Measurements from ENCODE around the gene TNFRSF11A. TPM values are rescaled to one million over a fixed set of nuclear protein-coding genes. Genes with fewer than 3 reads are reported as not detected.

The TNFRSF11A gene
- total RNA-seq, 2 donors from 2014 or later, result 5.4 to 13.7 TPM

DNA sequence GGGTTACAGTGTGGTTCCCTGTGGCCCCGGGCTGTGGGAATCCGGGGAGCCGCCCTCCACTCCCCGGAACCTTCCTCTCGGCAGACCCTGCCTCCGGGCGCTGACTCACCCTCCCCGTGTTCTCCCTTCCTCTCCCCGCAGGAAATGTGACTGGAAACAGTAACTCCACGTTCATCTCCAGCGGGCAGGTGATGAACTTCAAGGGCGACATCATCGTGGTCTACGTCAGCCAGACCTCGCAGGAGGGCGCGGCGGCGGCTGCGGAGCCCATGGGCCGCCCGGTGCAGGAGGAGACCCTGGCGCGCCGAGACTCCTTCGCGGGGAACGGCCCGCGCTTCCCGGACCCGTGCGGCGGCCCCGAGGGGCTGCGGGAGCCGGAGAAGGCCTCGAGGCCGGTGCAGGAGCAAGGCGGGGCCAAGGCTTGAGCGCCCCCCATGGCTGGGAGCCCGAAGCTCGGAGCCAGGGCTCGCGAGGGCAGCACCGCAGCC lies 59.5 kb downstream of the TNFRSF11A start:
- H3K27ac Mint-ChIP-seq, result no peak overlapping the region
- peak in 1 of 2 donors; percentile 37 for ATAC-seq (replicated peaks in 1 of 2)
- H3K36me3 Mint-ChIP-seq (ENCODE audit: insufficient read depth in 2 of 2), result peaks cover 0 to 3% of the 10 kb centered on the region in 2 donors
- no peak overlapping the region for H3K4me3 Mint-ChIP-seq
- peaks cover 3 to 5% of the 10 kb centered on the region in 2 donors for H3K9me3 Mint-ChIP-seq
- DNase-seq, result no peak
- H3K27me3 Mint-ChIP-seq (ENCODE audit: low read depth), result no peaks in the 10 kb centered on the region
- H3K4me1 Mint-ChIP-seq (ENCODE audit: low read depth), result no peaks in the 10 kb centered on the region

DNA sequence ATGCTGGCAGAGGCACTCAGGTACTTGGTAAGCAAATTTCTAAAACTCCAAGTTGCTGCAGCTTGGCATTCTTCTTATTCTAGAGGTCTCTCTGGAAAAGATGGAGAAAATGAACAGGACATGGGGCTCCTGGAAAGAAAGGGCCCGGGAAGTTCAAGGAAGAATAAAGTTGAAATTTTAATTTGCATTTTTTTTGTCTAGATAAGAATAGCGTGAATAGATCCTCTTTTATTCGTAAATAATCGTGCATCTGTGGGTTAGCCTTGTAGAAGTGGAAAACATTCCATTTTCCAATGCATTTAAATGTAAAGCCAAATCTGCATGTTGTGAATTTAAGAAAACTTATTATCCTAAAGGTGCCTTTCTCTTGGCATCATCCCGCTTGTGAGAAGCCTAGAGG lies 61.0 kb downstream of the TNFRSF11A start:
- Mint-ChIP-seq H3K4me3 (no peak overlapping the region), H3K36me3 (ENCODE audit: insufficient read depth in 2 of 2) (peaks cover 0 to 3% of the 10 kb centered on the region in 2 donors), H3K27me3 (ENCODE audit: low read depth) (peaks cover 5% of the 10 kb centered on the region), H3K9me3 (peaks cover 3 to 5% of the 10 kb centered on the region in 2 donors), H3K4me1 (ENCODE audit: low read depth) (no peaks in the 10 kb centered on the region), H3K27ac (no peak overlapping the region)
- ATAC-seq (replicated peaks in 1 of 2), result no peak
- no peak for DNase-seq

- Mint-ChIP-seq H3K27ac (no peak overlapping the region), H3K4me3 (no peak overlapping the region), H3K9me3 (peaks cover 3 to 5% of the 10 kb centered on the region in 2 donors), H3K27me3 (ENCODE audit: low read depth) (peaks cover 6% of the 10 kb centered on the region), H3K4me1 (ENCODE audit: low read depth) (no peaks in the 10 kb centered on the region), H3K36me3 (ENCODE audit: insufficient read depth in 2 of 2) (peaks cover 0 to 3% of the 10 kb centered on the region in 2 donors)
- DNase-seq (no peak), ATAC-seq (replicated peaks in 1 of 2) (no peak)
These were observed 61.5 kb downstream of the TNFRSF11A start for GRCh38 chr18:62386601-62387000.

DNA sequence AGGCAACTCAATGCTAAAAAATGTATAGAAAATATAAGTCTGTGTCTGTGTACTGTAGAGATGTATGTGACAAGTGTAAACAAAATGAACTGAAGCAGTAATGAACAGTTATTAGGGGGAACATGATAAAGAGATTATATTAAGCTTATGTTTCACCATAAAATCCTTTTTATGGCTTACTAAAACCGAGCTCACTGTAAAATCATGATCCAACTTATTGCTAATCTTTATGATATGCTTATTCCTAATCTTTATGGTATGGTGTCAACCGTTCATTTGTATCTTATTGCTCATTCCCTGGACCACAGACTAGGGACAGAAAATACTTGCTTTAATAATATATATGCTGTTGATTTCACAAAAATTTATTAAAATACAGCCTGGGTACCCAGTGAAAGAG lies 62.1 kb downstream of the TNFRSF11A start:
- peaks cover 0 to 3% of the 10 kb centered on the region in 2 donors for H3K36me3 Mint-ChIP-seq (ENCODE audit: insufficient read depth in 2 of 2)
- H3K27me3 Mint-ChIP-seq (ENCODE audit: low read depth), result peaks cover 6% of the 10 kb centered on the region

DNA sequence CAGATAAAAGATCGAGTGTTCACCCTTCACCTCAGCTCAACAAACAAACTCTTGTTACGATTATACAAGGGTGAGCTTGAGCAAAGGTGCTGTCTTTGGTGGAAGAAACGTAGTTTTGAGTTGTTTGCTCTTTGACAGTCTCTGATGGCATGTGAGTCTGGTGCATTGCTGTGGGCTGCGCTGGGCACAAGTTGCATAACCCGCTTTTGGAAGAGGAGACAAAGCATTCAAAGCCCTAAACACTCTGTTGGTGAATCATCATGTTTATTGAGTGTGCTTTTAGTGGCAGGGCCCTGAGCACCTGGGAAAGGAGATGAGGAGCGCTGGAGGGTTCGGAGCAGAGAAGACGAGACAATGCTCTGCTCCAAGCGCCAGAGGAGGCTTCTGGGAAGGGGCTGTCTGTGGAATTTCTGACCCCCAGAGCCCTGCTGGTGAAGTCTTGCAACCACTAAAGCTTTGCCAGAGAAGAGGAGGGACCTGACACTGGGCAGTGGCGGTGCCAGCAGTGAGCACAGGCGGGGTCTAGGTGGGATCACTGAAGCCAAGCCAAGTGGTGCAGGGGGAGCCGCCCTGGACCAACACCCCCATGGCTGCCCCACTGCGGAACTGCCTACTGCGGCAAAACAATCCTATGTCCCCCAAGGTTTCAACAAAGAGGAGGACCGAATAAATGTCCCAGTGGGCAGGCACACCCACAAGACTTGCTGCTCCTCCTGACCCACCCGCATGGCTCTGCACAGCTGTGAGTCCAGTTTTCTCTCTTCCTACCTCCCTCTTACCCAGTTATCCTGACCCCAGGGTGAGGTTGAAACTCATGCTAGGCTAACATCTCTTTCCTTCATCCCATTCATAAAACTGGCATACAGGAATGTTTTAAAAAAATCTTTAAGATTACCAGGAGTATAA lies 64.0 kb downstream of the TNFRSF11A start:
- Mint-ChIP-seq H3K4me1 (ENCODE audit: low read depth) (no peaks in the 10 kb centered on the region), H3K27me3 (ENCODE audit: low read depth) (peaks cover 6% of the 10 kb centered on the region), H3K9me3 (no peaks in the 10 kb centered on the region), H3K36me3 (ENCODE audit: insufficient read depth in 2 of 2) (no peaks in the 10 kb centered on the region), H3K27ac (no peak overlapping the region), H3K4me3 (peak overlapping the region in 1 of 2 donors; percentile 4)
- DNase-seq (no peak), ATAC-seq (replicated peaks in 1 of 2) (no peak)

More for the DNA sequence above, 62.1 kb downstream of the TNFRSF11A start:
- no peak for ATAC-seq (replicated peaks in 1 of 2)
- Mint-ChIP-seq H3K9me3 (peaks cover 3 to 5% of the 10 kb centered on the region in 2 donors), H3K4me3 (no peak overlapping the region), H3K27ac (no peak overlapping the region), H3K4me1 (ENCODE audit: low read depth) (no peaks in the 10 kb centered on the region)
- no peak for DNase-seq

DNA sequence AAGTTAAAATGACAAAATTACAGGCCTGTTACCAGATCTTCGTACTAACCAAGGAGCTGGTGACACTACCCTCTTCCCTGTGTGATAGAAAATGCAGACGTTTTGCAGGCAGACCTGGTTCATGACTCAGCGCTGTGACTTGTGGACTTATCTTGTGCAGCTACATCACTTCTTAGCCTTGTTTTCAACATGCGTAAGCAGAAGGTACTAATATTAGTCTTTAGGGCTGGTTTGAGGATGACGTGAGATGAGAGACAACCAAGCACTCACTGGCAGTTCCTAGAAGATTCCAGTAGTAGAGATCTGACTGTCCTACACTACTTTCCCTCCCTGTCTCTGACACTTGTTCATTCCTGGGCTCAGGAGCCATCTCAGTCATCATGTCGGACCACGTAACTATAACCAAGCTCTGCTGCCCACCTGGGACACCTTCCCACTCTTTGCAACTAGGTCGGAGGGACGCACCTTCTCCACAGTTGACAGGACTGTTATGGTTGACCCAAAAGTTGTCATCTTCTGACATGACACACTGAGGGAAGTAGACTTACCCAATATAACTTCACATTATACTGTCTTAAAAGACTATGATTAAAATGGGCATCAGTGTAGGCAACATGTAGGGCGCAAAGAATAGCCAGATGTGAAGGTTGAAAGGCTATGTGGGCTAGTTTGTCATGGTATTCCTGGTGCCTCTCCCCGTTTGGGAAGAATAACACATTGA lies 64.8 kb downstream of the TNFRSF11A start:
- H3K27ac Mint-ChIP-seq, result no peak overlapping the region
- H3K36me3 Mint-ChIP-seq (ENCODE audit: insufficient read depth in 2 of 2), result no peaks in the 10 kb centered on the region
- DNase-seq (peak in 1 of 2 donors; percentile 16), ATAC-seq (replicated peaks in 1 of 2) (peak; percentile 15 to 87)
- no peaks in the 10 kb centered on the region for H3K9me3 Mint-ChIP-seq
- peaks cover 6% of the 10 kb centered on the region for H3K27me3 Mint-ChIP-seq (ENCODE audit: low read depth)
- H3K4me3 Mint-ChIP-seq, result peak overlapping the region in 1 of 2 donors; percentile 4
- H3K4me1 Mint-ChIP-seq (ENCODE audit: low read depth), result no peaks in the 10 kb centered on the region

DNA sequence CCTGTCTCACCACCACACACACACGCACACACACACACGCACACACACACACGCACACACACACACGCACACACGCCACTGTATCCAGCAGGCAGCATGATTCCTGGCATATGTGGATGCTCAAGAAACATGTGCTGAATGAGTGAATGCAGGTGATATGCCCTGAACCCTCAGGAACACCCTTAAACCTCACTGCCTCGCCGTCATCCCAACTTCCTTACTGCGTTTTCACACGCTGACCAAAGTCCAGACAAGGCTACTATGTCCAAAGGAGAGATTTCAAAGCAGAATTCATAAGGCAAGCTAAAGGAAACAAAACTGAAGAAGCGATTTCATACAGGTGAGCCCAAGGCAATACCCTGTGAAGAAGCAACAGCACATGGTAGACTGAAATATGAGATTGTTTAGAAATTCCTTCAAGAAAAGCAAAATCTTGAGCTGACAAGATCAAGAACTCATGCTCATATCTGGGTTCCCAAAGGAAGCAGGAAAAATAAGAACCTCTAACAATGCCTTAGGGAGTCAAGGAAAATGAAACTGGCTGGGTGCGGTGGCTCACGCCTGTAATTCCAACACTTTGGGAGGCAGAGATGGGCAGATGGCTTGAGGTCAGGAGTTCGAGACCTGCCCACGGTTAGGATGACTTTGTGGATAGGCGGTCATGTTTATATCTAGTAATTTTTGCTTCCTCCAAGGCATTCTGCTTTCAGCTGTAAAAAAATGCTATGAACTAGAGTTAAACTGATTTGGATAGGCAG lies 69.1 kb downstream of the TNFRSF11A start:
- Mint-ChIP-seq H3K27me3 (ENCODE audit: low read depth) (peaks cover 6% of the 10 kb centered on the region), H3K4me3 (no peak overlapping the region), H3K4me1 (ENCODE audit: low read depth) (peaks cover 29% of the 10 kb centered on the region), H3K36me3 (ENCODE audit: insufficient read depth in 2 of 2) (no peaks in the 10 kb centered on the region), H3K9me3 (no peaks in the 10 kb centered on the region), H3K27ac (no peak overlapping the region)
- DNase-seq, result no peak
- no peak for ATAC-seq (replicated peaks in 1 of 2)

- Mint-ChIP-seq H3K27ac (peak overlapping the region; percentile 49), H3K27me3 (ENCODE audit: low read depth) (peaks cover 12% of the 10 kb centered on the region)
- DNase-seq, result peak; percentile 40 to 51
These were observed 71.3 kb downstream of the TNFRSF11A start for GRCh38 chr18:62396381-62396780.

GRCh38 chr18:62396967-62397366 lies 71.9 kb downstream of the TNFRSF11A start:
- Mint-ChIP-seq H3K9me3 (no peaks in the 10 kb centered on the region), H3K27ac (peak overlapping the region; percentile 33)

More at GRCh38 chr18:62396381-62396780, 71.3 kb downstream of the TNFRSF11A start:
- Mint-ChIP-seq H3K9me3 (no peaks in the 10 kb centered on the region), H3K36me3 (ENCODE audit: insufficient read depth in 2 of 2) (no peaks in the 10 kb centered on the region), H3K4me1 (ENCODE audit: low read depth) (peaks cover 39% of the 10 kb centered on the region), H3K4me3 (peak overlapping the region in 1 of 2 donors; percentile 3)
- peak; percentile 93 to 95 for ATAC-seq (replicated peaks in 1 of 2)

DNA sequence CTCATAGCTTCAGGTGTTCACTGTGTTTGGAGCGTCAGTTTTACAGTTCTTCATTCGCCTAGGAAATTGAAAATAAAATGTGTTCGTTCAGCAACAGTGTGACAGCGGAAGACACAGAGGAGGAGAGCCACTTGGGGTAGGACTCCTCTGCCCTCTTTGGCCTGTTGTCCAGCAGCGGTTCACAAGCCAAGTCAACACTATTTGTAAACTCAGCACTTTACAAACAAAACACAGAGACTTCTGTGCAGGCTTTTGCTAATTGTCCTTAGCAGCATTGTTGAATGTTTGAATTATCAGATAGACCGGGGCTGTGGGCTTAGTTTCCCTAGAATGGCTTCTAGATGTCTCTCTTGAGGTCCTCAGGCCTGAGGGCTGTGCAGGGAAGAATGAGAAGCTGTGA lies 73.2 kb downstream of the TNFRSF11A start:
- H3K27me3 Mint-ChIP-seq (ENCODE audit: low read depth), result peaks cover 12% of the 10 kb centered on the region
- H3K4me3 Mint-ChIP-seq, result no peak overlapping the region
- no peak for DNase-seq
- H3K36me3 Mint-ChIP-seq (ENCODE audit: insufficient read depth in 2 of 2), result peaks cover 0 to 3% of the 10 kb centered on the region in 2 donors
- ATAC-seq (replicated peaks in 1 of 2), result no peak
- peaks cover 0 to 3% of the 10 kb centered on the region in 2 donors for H3K9me3 Mint-ChIP-seq
- peaks cover 39% of the 10 kb centered on the region for H3K4me1 Mint-ChIP-seq (ENCODE audit: low read depth)
- no peak overlapping the region for H3K27ac Mint-ChIP-seq

More at GRCh38 chr18:62396967-62397366, 71.9 kb downstream of the TNFRSF11A start:
- peaks cover 39% of the 10 kb centered on the region for H3K4me1 Mint-ChIP-seq (ENCODE audit: low read depth)
- no peaks in the 10 kb centered on the region for H3K36me3 Mint-ChIP-seq (ENCODE audit: insufficient read depth in 2 of 2)
- peak overlapping the region in 1 of 2 donors; percentile 3 for H3K4me3 Mint-ChIP-seq
- DNase-seq (no peak), ATAC-seq (replicated peaks in 1 of 2) (no peak)
- H3K27me3 Mint-ChIP-seq (ENCODE audit: low read depth), result peaks cover 12% of the 10 kb centered on the region

DNA sequence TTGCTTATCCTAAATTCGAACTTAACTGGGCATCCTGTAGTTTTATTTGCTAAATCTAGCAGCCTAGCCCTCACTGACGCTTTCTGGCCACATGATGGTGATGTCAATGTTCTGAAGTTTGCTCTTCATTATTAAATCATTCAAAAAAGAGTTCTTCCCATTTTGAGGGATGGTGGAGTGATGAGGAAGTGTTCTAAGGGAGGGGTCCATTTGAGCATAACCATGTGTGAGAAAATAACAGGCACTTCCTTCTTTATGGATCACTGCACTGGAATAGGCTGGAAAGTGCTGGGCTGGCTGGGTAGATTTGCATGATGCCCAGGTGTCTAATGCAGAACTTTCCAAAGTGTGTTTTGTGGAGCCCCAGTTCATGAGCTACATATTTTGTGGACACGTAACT lies 74.2 kb downstream of the TNFRSF11A start:
- Mint-ChIP-seq H3K4me1 (ENCODE audit: low read depth) (peaks cover 39% of the 10 kb centered on the region), H3K27ac (no peak overlapping the region)

DNA sequence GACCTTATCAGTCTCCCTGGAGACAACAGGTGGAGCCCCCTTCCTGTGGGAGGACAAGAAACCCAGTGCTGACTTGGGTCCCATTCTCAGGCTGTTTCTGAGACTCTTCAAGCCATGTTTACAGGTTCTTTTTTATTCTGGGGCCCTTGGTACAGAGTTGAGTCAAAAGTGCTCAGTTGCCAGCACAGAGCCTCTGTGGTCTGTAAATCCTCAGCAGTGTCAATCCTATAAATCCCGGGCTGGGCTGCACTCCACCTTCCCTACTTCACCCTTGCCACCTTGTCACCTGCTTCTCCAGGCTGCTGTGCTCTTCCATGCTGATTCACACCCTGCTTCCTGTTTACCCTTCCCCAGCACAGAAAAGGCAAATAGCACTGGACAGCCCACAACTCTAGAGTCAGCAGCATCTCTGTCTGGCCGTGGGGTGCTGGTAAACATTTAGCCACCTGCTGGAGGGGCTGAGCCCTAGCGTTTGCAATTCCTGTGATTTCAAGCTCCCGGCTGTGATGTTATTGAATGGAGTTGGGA lies 74.7 kb downstream of the TNFRSF11A start:
- H3K4me3 Mint-ChIP-seq, result peak overlapping the region in 1 of 2 donors; percentile 55
- DNase-seq (peak in 1 of 2 donors; percentile 12), ATAC-seq (replicated peaks in 1 of 2) (peak; percentile 22 to 26)
- H3K27ac Mint-ChIP-seq, result no peak overlapping the region
- peaks cover 0 to 3% of the 10 kb centered on the region in 2 donors for H3K9me3 Mint-ChIP-seq
- H3K36me3 Mint-ChIP-seq (ENCODE audit: insufficient read depth in 2 of 2), result peaks cover 0 to 3% of the 10 kb centered on the region in 2 donors
- H3K27me3 Mint-ChIP-seq (ENCODE audit: low read depth), result peaks cover 12% of the 10 kb centered on the region
- H3K4me1 Mint-ChIP-seq (ENCODE audit: low read depth), result peaks cover 39% of the 10 kb centered on the region

More for the DNA sequence above, 74.2 kb downstream of the TNFRSF11A start:
- Mint-ChIP-seq H3K4me3 (no peak overlapping the region), H3K36me3 (ENCODE audit: insufficient read depth in 2 of 2) (peaks cover 0 to 3% of the 10 kb centered on the region in 2 donors), H3K27me3 (ENCODE audit: low read depth) (peaks cover 12% of the 10 kb centered on the region), H3K9me3 (peaks cover 0 to 3% of the 10 kb centered on the region in 2 donors)
- DNase-seq (no peak), ATAC-seq (replicated peaks in 1 of 2) (no peak)
